Lower leg skin (tissue), 3 donors: ENCODE measurements around the gene PGA3.
"Not testable (repeated sequence)": the region's sequence is repeated elsewhere in the genome, so short reads cannot be mapped to it uniquely, and the experiment has no call there.

Experiments used
- POLR2A ChIP-seq, 2 donors: fragments of 450-650 bp; IDR thresholded peaks; one replicate each; pipeline ENCODE4 v1.6.1; 2016 to 2017; ENCODE audit warnings: antibody characterized with exemption in 2 of 2, mild to moderate bottlenecking in 1 of 2, moderate library complexity in 1 of 2
- TF ChIP-seq, protein P1 (sequence below), 3 donors: fragments of 450-650 bp; IDR thresholded peaks; one replicate each; pipeline ENCODE4 v1.5.1; 2016; ENCODE audit warnings: antibody characterized with exemption in 3 of 3, mild to moderate bottlenecking in 3 of 3, moderate library complexity in 2 of 3

DNA sequence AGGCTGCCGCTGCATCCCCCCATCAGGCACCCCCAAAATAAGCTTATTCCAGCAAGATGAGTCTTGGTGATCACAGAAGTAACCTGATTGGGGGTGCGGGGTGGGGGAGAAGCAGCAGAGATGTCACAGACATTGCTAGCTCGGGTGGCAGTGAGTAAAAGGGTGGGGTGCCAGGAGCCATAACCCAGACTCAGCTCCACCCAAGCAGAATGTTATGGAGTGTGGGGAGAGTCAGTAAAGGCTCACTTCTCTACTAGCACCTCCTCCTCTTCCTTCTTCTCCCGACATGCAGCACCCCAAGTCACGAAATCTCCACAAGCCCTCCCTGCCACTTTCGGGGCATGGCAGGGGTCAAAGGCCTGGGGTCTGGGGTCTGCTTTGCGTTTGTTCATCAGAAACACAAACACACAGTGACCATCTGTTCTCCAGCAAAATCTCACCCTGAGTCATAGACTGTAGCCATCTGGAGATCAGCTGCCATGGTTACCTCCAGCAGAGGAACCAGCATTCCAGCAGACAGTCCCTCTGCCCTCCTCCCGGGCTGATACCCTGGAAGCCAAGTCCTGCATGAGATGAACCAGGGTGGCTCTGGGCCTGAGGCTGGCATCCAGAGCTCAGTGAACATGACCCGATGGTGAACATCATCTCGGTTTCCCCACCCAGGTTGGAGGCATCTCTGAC is 23.3 kb downstream of the PGA3 start:
- TF ChIP-seq, protein P1, sequence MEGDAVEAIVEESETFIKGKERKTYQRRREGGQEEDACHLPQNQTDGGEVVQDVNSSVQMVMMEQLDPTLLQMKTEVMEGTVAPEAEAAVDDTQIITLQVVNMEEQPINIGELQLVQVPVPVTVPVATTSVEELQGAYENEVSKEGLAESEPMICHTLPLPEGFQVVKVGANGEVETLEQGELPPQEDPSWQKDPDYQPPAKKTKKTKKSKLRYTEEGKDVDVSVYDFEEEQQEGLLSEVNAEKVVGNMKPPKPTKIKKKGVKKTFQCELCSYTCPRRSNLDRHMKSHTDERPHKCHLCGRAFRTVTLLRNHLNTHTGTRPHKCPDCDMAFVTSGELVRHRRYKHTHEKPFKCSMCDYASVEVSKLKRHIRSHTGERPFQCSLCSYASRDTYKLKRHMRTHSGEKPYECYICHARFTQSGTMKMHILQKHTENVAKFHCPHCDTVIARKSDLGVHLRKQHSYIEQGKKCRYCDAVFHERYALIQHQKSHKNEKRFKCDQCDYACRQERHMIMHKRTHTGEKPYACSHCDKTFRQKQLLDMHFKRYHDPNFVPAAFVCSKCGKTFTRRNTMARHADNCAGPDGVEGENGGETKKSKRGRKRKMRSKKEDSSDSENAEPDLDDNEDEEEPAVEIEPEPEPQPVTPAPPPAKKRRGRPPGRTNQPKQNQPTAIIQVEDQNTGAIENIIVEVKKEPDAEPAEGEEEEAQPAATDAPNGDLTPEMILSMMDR (IDR thresholded peaks at IDR 0.05), result not testable (repeated sequence)
- TF ChIP-seq POLR2A (IDR thresholded peaks at IDR 0.05), result not testable (repeated sequence)
